ENCODE data around the gene RAB36. TPM values are rescaled to one million over a fixed set of nuclear protein-coding genes. Genes with fewer than 3 reads are reported as not detected.

RAB36 gene
- total RNA-seq, 1 donor, result 4.6 TPM

GRCh38 chr22:23182309-23183060, 37.2 kb downstream of the RAB36 start:
- TF ChIP-seq, protein P1, sequence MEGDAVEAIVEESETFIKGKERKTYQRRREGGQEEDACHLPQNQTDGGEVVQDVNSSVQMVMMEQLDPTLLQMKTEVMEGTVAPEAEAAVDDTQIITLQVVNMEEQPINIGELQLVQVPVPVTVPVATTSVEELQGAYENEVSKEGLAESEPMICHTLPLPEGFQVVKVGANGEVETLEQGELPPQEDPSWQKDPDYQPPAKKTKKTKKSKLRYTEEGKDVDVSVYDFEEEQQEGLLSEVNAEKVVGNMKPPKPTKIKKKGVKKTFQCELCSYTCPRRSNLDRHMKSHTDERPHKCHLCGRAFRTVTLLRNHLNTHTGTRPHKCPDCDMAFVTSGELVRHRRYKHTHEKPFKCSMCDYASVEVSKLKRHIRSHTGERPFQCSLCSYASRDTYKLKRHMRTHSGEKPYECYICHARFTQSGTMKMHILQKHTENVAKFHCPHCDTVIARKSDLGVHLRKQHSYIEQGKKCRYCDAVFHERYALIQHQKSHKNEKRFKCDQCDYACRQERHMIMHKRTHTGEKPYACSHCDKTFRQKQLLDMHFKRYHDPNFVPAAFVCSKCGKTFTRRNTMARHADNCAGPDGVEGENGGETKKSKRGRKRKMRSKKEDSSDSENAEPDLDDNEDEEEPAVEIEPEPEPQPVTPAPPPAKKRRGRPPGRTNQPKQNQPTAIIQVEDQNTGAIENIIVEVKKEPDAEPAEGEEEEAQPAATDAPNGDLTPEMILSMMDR (IDR thresholded peaks at IDR 0.05; ENCODE audit: insufficient read depth, low read length), result no peak
- DNase-seq (ENCODE audit: low read depth), result no peak
- H3K4me3 ChIP-seq (ENCODE audit: low read depth, low read length), result peak overlapping the region; percentile 89

DNA sequence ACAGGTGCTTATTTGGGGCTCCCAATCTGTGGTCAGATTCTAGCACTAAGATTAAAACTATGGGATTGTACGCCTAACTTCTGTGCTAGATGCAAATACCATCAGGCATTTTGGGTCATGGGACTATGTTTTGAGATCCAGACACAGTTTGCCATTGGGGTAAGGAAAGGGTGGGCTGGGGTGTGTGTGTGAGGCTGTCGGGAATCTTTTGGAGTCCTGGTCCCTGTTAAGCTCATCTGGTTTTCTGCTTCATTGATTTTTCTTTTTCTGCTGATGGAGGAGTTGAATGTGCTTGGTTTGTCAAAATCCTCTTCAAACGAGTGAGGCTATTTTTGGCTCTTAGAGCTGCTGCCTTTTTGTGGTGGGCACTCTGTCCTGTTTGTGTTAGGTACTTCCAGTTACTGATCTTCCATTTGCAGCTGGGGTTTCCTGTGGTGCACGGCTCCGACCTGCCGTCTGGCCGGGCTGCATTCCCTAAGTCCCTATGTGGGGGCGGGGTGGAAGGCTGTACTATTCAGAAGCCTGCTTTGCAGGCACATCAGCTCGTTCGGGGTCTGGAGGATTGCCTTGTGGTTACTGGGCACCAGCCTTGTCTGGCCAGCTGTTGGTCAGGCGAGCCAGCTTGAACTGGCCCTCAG, 37.9 kb downstream of the RAB36 start:
- peak; percentile 53 for DNase-seq (ENCODE audit: low read depth)
- H3K4me3 ChIP-seq (ENCODE audit: low read depth, low read length), result peak overlapping the region; percentile 89
- TF ChIP-seq, protein P1 (IDR thresholded peaks at IDR 0.05; ENCODE audit: insufficient read depth, low read length), result no peak

GRCh38 chr22:23184100-23184763, 39.0 kb downstream of the RAB36 start:
- no peak overlapping the region for H3K4me3 ChIP-seq (ENCODE audit: low read depth, low read length)
- no peak for DNase-seq (ENCODE audit: low read depth)
- TF ChIP-seq, protein P1 (IDR thresholded peaks at IDR 0.05; ENCODE audit: insufficient read depth, low read length), result no peak

- DNase-seq (ENCODE audit: low read depth), result no peak
- H3K4me3 ChIP-seq (ENCODE audit: low read depth, low read length), result no peak overlapping the region
- TF ChIP-seq, protein P1 (IDR thresholded peaks at IDR 0.05; ENCODE audit: insufficient read depth, low read length), result no peak
Measured at GRCh38 chr22:23184764-23185113, 39.5 kb downstream of the RAB36 start.

DNA sequence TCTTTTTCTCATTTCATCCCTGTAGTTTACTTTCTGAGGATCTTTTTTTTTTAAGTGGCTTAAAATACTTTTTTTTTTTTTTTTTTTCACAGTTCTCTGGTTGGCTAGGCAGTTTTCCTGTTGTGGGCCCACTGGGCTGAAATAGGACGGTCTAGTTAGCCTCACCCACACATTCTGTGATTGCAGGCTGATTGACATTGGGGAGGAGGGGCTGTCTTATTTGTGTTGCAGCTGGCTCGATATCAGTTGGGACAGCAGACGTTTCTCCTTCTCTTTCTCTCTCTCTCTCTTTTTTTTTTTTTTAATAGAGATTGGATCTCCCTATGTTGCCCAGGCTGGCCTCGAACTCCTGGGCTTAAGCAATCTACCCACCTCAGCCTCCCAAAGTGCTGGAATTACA, 41.9 kb downstream of the RAB36 start:
- no peak overlapping the region for H3K4me3 ChIP-seq (ENCODE audit: low read depth, low read length)
- TF ChIP-seq, protein P1 (IDR thresholded peaks at IDR 0.05; ENCODE audit: insufficient read depth, low read length), result no peak
- DNase-seq (ENCODE audit: low read depth), result no peak

DNA sequence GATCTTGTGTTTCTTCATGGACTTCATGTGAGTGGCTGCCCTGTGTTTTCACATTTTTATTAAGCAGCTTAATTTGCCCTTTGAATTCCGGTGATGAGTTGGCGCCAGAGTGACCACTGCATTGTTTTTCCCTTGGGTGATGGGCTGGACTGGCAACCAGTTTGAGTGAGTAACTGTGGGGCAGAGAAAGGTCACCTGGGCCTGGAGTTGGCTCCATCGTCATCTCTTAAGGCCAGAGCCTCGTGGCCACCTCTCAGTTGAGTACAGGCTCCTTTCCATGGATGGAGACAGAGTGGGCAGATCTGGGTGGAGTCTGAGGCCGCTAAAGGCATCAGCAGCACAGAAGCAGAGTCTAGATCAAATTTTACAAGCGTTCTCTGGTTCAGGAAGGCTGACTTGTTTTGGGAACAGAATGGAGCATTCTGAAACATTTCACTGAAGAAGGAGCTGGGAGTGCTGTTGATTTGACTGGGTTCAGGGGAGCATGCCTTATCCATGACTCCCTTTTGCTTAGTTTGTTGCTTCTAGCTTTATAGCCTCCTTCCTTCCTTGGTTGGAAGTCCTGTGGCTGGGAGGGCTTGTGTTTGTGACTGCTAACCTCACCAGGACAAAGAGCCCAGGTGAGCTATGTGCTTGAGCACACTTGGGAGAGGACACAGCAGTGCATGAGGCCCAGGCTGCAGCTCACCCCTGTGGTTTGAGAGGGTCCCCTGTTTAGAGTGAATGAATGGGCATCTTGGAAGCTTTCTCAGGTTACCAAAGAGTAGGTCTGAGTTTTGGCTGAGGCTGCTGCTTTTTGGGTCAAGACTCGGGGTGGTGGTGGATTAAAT, 42.8 kb downstream of the RAB36 start:
- TF ChIP-seq, protein P1 (IDR thresholded peaks at IDR 0.05; ENCODE audit: insufficient read depth, low read length), result no peak
- no peak overlapping the region for H3K4me3 ChIP-seq (ENCODE audit: low read depth, low read length)
- DNase-seq (ENCODE audit: low read depth), result peak; percentile 49

Measured in fibroblast of the aortic adventitia (primary cell).